ENCODE data around the gene DLG2.
"Not testable (repeated sequence)": the region's sequence is repeated elsewhere in the genome, so short reads cannot be mapped to it uniquely, and the experiment has no call there.

DLG2 gene

GRCh38 chr11:84899740-84900139 lies 727.4 kb downstream of the DLG2 start:
- DNase-seq (ENCODE audit: low spot score), result no peak

GRCh38 chr11:84899134-84899533 lies 728.0 kb downstream of the DLG2 start:
- no peak for DNase-seq (ENCODE audit: low spot score)

GRCh38 chr11:84894666-84895065 lies 732.5 kb downstream of the DLG2 start:
- DNase-seq (ENCODE audit: low spot score), result no peak

GRCh38 chr11:84890676-84891075 lies 736.5 kb downstream of the DLG2 start:
- DNase-seq (ENCODE audit: low spot score), result peak; percentile 71

- DNase-seq (ENCODE audit: low spot score), result no peak
Measured at GRCh38 chr11:84889556-84889955, 737.6 kb downstream of the DLG2 start.

- DNase-seq (ENCODE audit: low spot score), result no peak
Measured at GRCh38 chr11:84887055-84887629, 740.0 kb downstream of the DLG2 start.

GRCh38 chr11:84886344-84886743 lies 740.8 kb downstream of the DLG2 start:
- no peak for DNase-seq (ENCODE audit: low spot score)

GRCh38 chr11:84884836-84885235 lies 742.3 kb downstream of the DLG2 start:
- no peak for DNase-seq (ENCODE audit: low spot score)

GRCh38 chr11:84882056-84882455 lies 745.1 kb downstream of the DLG2 start:
- DNase-seq (ENCODE audit: low spot score), result no peak

GRCh38 chr11:84871116-84871515 lies 756.0 kb downstream of the DLG2 start:
- DNase-seq (ENCODE audit: low spot score), result no peak

GRCh38 chr11:84870486-84870885 lies 756.7 kb downstream of the DLG2 start:
- no peak for DNase-seq (ENCODE audit: low spot score)

- no peak for DNase-seq (ENCODE audit: low spot score)
Measured at GRCh38 chr11:84866922-84867321, 760.2 kb downstream of the DLG2 start.

GRCh38 chr11:84865791-84866535 lies 761.2 kb downstream of the DLG2 start:
- DNase-seq (ENCODE audit: low spot score), result no peak

- no peak for DNase-seq (ENCODE audit: low spot score)
Measured at GRCh38 chr11:84865257-84865656, 761.9 kb downstream of the DLG2 start.

GRCh38 chr11:84857746-84858145 lies 769.4 kb downstream of the DLG2 start:
- DNase-seq (ENCODE audit: low spot score), result no peak

GRCh38 chr11:84855508-84856245 lies 771.5 kb downstream of the DLG2 start:
- no peak for DNase-seq (ENCODE audit: low spot score)

GRCh38 chr11:84854498-84854880 lies 772.7 kb downstream of the DLG2 start:
- no peak for DNase-seq (ENCODE audit: low spot score)

- DNase-seq (ENCODE audit: low spot score), result no peak
Measured at GRCh38 chr11:84853841-84854497, 773.2 kb downstream of the DLG2 start.

- no peak for DNase-seq (ENCODE audit: low spot score)
Measured at GRCh38 chr11:84847842-84848241, 779.3 kb downstream of the DLG2 start.

- not testable (repeated sequence) for DNase-seq (ENCODE audit: low spot score)
Measured at GRCh38 chr11:84840201-84840600, 786.9 kb downstream of the DLG2 start.

GRCh38 chr11:84837402-84838069 lies 789.6 kb downstream of the DLG2 start:
- DNase-seq (ENCODE audit: low spot score), result no peak

- DNase-seq (ENCODE audit: low spot score), result no peak
Measured at GRCh38 chr11:84836371-84836770, 790.8 kb downstream of the DLG2 start.
